Mammary epithelial cell (primary cell): ENCODE measurements around the gene SEPSECS.

ENCODE experiments used
- EZH2 ChIP-seq: IDR thresholded peaks from 2 replicates; pipeline ENCODE4 v1.6.1; 2012; ENCODE audit warnings: low read length, inconsistent platforms, borderline replicate concordance
- TF ChIP-seq, protein P1 (sequence below), 2 donors: IDR thresholded peaks in 1 of 2; conservative IDR thresholded peaks in 1 of 2; 2 replicates each; pipeline ENCODE4 v1.5.1; 2011 to 2012; ENCODE audit warnings: inconsistent platforms in 2 of 2, low read length in 2 of 2, mild to moderate bottlenecking in 2 of 2, control low read depth in 1 of 2, low read depth in 1 of 2; ENCODE audit not compliant: insufficient read depth in 1 of 2; ENCODE audit errors: extremely low read depth in 1 of 2

DNA sequence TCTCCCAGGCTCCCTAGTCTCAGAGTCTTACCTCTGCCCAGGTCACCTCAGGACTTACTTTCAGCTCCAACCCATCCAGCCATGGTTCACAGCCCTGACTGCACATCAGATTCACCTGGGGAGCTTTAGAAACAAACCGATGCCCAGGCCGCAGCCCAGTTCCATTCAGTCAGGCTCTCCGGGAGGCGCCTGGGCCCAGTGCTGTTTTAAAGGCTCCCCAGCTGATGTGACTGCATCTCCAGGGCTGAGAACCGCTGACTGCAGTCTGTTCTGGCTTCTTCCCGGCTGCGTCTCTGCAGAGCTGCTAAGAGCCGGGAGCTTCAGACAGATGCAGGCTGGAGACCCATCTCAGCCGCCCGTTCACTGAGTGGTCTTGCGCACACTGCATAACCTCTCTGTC is 85.1 kb downstream of the SEPSECS start:
- TF ChIP-seq, protein P1, sequence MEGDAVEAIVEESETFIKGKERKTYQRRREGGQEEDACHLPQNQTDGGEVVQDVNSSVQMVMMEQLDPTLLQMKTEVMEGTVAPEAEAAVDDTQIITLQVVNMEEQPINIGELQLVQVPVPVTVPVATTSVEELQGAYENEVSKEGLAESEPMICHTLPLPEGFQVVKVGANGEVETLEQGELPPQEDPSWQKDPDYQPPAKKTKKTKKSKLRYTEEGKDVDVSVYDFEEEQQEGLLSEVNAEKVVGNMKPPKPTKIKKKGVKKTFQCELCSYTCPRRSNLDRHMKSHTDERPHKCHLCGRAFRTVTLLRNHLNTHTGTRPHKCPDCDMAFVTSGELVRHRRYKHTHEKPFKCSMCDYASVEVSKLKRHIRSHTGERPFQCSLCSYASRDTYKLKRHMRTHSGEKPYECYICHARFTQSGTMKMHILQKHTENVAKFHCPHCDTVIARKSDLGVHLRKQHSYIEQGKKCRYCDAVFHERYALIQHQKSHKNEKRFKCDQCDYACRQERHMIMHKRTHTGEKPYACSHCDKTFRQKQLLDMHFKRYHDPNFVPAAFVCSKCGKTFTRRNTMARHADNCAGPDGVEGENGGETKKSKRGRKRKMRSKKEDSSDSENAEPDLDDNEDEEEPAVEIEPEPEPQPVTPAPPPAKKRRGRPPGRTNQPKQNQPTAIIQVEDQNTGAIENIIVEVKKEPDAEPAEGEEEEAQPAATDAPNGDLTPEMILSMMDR (conservative IDR thresholded peaks at IDR 0.05 in 1 of 2, IDR thresholded peaks at IDR 0.05 in 1 of 2; ENCODE audit: extremely low read depth in 1 of 2, insufficient read depth in 1 of 2, low read depth in 1 of 2, low read length in 2 of 2): no peak
- TF ChIP-seq EZH2: no peak
